ENCODE data around the gene TCEA2. TPM values are rescaled to one million over a fixed set of nuclear protein-coding genes. Genes with fewer than 3 reads are reported as not detected.
"Not testable (repeated sequence)": the region's sequence is repeated elsewhere in the genome, so short reads cannot be mapped to it uniquely, and the experiment has no call there.

TCEA2 gene
- total RNA-seq, 1 experiment from 2014 or later, result 90.0 TPM

GRCh38 chr20:64082126-64082731, 19.2 kb downstream of the TCEA2 start:
- in situ Hi-C loops (cut with HindIII; ENCODE audit: low pct_unique_long_range_greater_than_20kb, low sequenced_read_pairs), result no loop called here
- no peak for DNase-seq (ENCODE audit: low read depth)

GRCh38 chr20:64082820-64083377, 19.9 kb downstream of the TCEA2 start:
- no peak for DNase-seq (ENCODE audit: low read depth)
- in situ Hi-C loops (cut with HindIII; ENCODE audit: low pct_unique_long_range_greater_than_20kb, low sequenced_read_pairs), result no loop called here

- peak; percentile 76 for DNase-seq (ENCODE audit: low read depth)
- in situ Hi-C loops (cut with HindIII; ENCODE audit: low pct_unique_long_range_greater_than_20kb, low sequenced_read_pairs), result no loop called here
Observed at GRCh38 chr20:64083378-64083803, 20.4 kb downstream of the TCEA2 start.

GRCh38 chr20:64083804-64084684, 21.0 kb downstream of the TCEA2 start, which contains the start of gene LKAAEAR1:
Gene LKAAEAR1 (minus strand): TSS chr20:64084398. CDS start chr20:64084219, 179 bp downstream.
- in situ Hi-C loops (cut with HindIII; ENCODE audit: low pct_unique_long_range_greater_than_20kb, low sequenced_read_pairs), result no loop called here
- no peak for DNase-seq (ENCODE audit: low read depth)

- DNase-seq (ENCODE audit: low read depth), result no peak
- in situ Hi-C loops (cut with HindIII; ENCODE audit: low pct_unique_long_range_greater_than_20kb, low sequenced_read_pairs), result no loop called here
Observed at GRCh38 chr20:64084685-64085152, 21.7 kb downstream of the TCEA2 start.

- no peak for DNase-seq (ENCODE audit: low read depth)
- in situ Hi-C loops (cut with HindIII; ENCODE audit: low pct_unique_long_range_greater_than_20kb, low sequenced_read_pairs), result no loop called here
Observed at GRCh38 chr20:64086801-64087200, 23.8 kb downstream of the TCEA2 start.

- DNase-seq (ENCODE audit: low read depth); in situ Hi-C loops (cut with HindIII; ENCODE audit: low pct_unique_long_range_greater_than_20kb, low sequenced_read_pairs): not testable (repeated sequence)
Observed at GRCh38 chr20:64087226-64087825, 24.3 kb downstream of the TCEA2 start.

GRCh38 chr20:64088586-64088985, 25.6 kb downstream of the TCEA2 start:
- in situ Hi-C loops (cut with HindIII; ENCODE audit: low pct_unique_long_range_greater_than_20kb, low sequenced_read_pairs), result not testable (repeated sequence)

GRCh38 chr20:64090165-64090564, 27.2 kb downstream of the TCEA2 start:
- in situ Hi-C loops (cut with HindIII; ENCODE audit: low pct_unique_long_range_greater_than_20kb, low sequenced_read_pairs), result no loop called here
- no peak for DNase-seq (ENCODE audit: low read depth)

More at GRCh38 chr20:64088586-64088985, 25.6 kb downstream of the TCEA2 start:
- DNase-seq (ENCODE audit: low read depth), result not testable (repeated sequence)

GRCh38 chr20:64091340-64091739, 28.3 kb downstream of the TCEA2 start:
- DNase-seq (ENCODE audit: low read depth), result no peak
- in situ Hi-C loops (cut with HindIII; ENCODE audit: low pct_unique_long_range_greater_than_20kb, low sequenced_read_pairs), result no loop called here

GRCh38 chr20:64091770-64092169, 28.8 kb downstream of the TCEA2 start:
- in situ Hi-C loops (cut with HindIII; ENCODE audit: low pct_unique_long_range_greater_than_20kb, low sequenced_read_pairs), result no loop called here

GRCh38 chr20:64092258-64093012, 29.4 kb downstream of the TCEA2 start:
- in situ Hi-C loops (cut with HindIII; ENCODE audit: low pct_unique_long_range_greater_than_20kb, low sequenced_read_pairs), result no loop called here
- DNase-seq (ENCODE audit: low read depth), result no peak

More at GRCh38 chr20:64091770-64092169, 28.8 kb downstream of the TCEA2 start:
- DNase-seq (ENCODE audit: low read depth), result no peak

GRCh38 chr20:64093013-64093503, 30.1 kb downstream of the TCEA2 start:
- DNase-seq (ENCODE audit: low read depth), result no peak
- in situ Hi-C loops (cut with HindIII; ENCODE audit: low pct_unique_long_range_greater_than_20kb, low sequenced_read_pairs), result no loop called here

GRCh38 chr20:64095455-64095854, 32.5 kb downstream of the TCEA2 start:
- DNase-seq (ENCODE audit: low read depth), result no peak
- in situ Hi-C loops (cut with HindIII; ENCODE audit: low pct_unique_long_range_greater_than_20kb, low sequenced_read_pairs), result no loop called here

- in situ Hi-C loops (cut with HindIII; ENCODE audit: low pct_unique_long_range_greater_than_20kb, low sequenced_read_pairs), result no loop called here
- DNase-seq (ENCODE audit: low read depth), result no peak
Observed at GRCh38 chr20:64095927-64096326, 32.9 kb downstream of the TCEA2 start.

- no peak for DNase-seq (ENCODE audit: low read depth)
- in situ Hi-C loops (cut with HindIII; ENCODE audit: low pct_unique_long_range_greater_than_20kb, low sequenced_read_pairs), result no loop called here
Observed at GRCh38 chr20:64096535-64096934, 33.5 kb downstream of the TCEA2 start.

GRCh38 chr20:64098471-64099013, 35.5 kb downstream of the TCEA2 start:
- DNase-seq (ENCODE audit: low read depth), result no peak
- in situ Hi-C loops (cut with HindIII; ENCODE audit: low pct_unique_long_range_greater_than_20kb, low sequenced_read_pairs), result no loop called here
